ENCODE results near the gene RNF157.

RNF157 gene

DNA sequence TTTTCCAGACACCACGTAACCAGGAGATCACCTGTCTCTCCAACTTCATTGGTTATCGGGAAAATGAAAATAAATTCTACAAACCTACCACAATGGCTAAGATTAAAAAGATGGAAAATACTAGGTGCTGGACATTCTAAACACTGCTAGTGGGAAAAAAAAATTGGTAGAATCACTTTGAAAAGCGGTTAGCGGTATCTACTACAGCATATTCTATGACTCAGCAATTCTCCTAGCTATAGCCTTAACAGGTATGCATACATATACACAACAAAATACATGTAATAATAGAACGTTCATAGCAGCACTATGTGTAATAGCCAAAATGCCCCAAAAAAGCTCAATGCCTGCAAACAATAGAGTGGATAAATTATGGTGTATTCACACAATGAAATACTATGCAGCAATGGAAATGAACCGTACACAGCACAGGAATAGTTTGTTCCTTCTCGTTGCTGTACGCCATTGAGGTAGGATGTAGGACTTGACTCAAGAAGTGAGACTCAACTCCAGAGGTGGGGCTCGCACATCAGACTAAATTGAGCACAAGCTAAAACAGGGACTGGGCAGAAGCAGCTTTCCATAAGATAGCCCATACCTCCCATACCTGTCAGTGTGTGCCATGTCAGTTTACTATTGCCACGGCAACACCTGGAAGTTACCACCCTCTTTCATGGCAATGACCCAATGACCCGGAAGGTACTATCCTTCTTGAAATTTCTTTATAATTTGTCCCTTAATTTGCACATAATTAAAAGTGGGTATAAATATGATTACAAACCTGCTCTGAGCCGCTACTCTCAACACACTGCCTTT, 44.8 kb downstream of the RNF157 start:
- ChIA-PET CTCF (interaction anchor here (0.6 to 2.5 kb wide), 5 partner anchors 14 to 562 kb away, joined by 3 to 14 read pairs (median 4); partner anchors contain the start of gene SMIM5), POLR2A (no interaction called here)
- TF ChIP-seq ZNF146 (tag by site-specific recombination; IDR thresholded peaks at IDR 0.05), result 0 out of 2 replicates have a peak, but pooled peaks have one; percentile 36
- TF ChIP-seq, protein P1, sequence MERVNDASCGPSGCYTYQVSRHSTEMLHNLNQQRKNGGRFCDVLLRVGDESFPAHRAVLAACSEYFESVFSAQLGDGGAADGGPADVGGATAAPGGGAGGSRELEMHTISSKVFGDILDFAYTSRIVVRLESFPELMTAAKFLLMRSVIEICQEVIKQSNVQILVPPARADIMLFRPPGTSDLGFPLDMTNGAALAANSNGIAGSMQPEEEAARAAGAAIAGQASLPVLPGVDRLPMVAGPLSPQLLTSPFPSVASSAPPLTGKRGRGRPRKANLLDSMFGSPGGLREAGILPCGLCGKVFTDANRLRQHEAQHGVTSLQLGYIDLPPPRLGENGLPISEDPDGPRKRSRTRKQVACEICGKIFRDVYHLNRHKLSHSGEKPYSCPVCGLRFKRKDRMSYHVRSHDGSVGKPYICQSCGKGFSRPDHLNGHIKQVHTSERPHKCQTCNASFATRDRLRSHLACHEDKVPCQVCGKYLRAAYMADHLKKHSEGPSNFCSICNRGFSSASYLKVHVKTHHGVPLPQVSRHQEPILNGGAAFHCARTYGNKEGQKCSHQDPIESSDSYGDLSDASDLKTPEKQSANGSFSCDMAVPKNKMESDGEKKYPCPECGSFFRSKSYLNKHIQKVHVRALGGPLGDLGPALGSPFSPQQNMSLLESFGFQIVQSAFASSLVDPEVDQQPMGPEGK (tag by site-specific recombination; IDR thresholded peaks at IDR 0.05), result no peak
- Histone ChIP-seq H3K36me3 (ENCODE audit: control insufficient read depth in 2 of 2, insufficient read depth in 1 of 2, low read length in 2 of 2) (peaks cover 4 to 11% of the 10 kb centered on the region in 2 experiments; a peak in 1 of 3 replicates), H3K27ac (ENCODE audit: extremely low read depth, low read depth, low read length) (no peak overlapping the region), H3K4me3 (ENCODE audit: low read depth, low read length) (no peak overlapping the region), H3K9me3 (ENCODE audit: control insufficient read depth, insufficient read depth, low read depth, low read length) (no peaks in the 10 kb centered on the region), H3K4me1 (ENCODE audit: control insufficient read depth, insufficient read depth, low read length) (peaks cover 8% of the 10 kb centered on the region)

DNA sequence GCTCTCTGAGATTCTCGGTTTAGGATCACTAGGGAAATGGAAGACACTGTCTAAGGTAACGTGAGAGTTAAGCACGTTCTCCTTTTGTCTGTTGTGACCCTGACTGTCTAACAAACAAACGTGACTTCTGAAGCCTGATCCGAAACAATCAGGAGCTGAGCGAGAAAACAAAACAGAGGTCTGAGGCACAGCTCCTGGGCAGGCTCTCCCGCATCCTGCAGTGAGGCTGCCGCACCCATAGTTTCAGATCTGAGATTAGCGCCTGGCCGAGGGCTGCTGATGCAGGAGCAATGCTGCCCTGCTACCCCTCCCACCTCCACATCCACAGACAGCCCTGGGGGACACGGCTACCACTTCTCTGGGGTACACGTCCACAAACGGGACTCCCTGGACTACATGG, 46.7 kb downstream of the RNF157 start:
- POLR2A ChIA-PET, result interaction anchor here (0.6 kb wide), 1 partner anchor 65 kb away, joined by 3 read pairs; no protein-coding TSS in a partner anchor
- CTCF ChIA-PET, result interaction anchor here (0.6 to 3.9 kb wide), 6 partner anchors 8 to 19 kb away, joined by 3 to 30 read pairs (median 6); no protein-coding TSS in a partner anchor

DNA sequence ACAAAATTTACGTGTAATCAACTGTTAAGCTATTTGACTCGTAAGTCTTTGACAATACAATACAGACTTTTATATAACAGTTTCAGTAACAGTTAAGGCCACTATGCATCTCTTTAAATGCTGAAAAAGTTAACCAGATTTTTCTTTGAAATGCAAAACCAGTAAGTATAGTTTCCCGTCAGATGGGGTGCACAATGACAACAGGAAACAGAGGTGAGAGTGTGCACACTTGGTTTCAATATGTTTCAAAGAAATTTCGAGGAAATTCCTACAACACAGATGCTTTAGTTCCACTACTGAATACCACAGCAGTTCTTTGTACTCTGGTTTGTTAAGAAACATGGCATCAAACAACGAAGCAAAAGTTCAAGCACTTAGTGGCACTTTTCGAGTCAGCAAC, 48.4 kb downstream of the RNF157 start:
- Histone ChIP-seq H3K27ac (ENCODE audit: extremely low read depth, low read depth, low read length) (no peak overlapping the region), H3K36me3 (ENCODE audit: control insufficient read depth in 2 of 2, insufficient read depth in 1 of 2, low read length in 2 of 2) (peaks cover 0 to 2% of the 10 kb centered on the region in 2 experiments; a peak in 1 of 3 replicates), H3K4me1 (ENCODE audit: control insufficient read depth, insufficient read depth, low read length) (peaks cover 11% of the 10 kb centered on the region), H3K4me3 (ENCODE audit: low read depth, low read length) (no peak overlapping the region), H3K9me3 (ENCODE audit: control insufficient read depth, insufficient read depth, low read depth, low read length) (no peaks in the 10 kb centered on the region)
- POLR2A ChIA-PET, result interaction anchor here (1.0 kb wide), 1 partner anchor 49 kb away, joined by 3 read pairs; the partner anchor contains the start of gene RNF157
- CTCF ChIA-PET, result interaction anchor here (0.6 to 3.9 kb wide), 6 partner anchors 9 to 88 kb away, joined by 3 to 30 read pairs (median 5); no protein-coding TSS in a partner anchor
- TF ChIP-seq, protein P2, sequence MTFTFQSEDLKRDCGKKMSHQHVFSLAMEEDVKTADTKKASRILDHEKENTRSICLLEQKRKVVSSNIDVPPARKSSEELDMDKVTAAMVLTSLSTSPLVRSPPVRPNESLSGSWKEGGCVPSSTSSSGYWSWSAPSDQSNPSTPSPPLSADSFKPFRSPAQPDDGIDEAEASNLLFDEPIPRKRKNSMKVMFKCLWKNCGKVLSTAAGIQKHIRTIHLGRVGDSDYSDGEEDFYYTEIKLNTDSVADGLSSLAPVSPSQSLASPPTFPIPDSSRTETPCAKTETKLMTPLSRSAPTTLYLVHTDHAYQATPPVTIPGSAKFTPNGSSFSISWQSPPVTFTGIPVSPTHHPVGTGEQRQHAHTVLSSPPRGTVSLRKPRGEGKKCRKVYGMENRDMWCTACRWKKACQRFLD (tag by site-specific recombination; IDR thresholded peaks at IDR 0.05), result no peak
- TF ChIP-seq, protein P3, sequence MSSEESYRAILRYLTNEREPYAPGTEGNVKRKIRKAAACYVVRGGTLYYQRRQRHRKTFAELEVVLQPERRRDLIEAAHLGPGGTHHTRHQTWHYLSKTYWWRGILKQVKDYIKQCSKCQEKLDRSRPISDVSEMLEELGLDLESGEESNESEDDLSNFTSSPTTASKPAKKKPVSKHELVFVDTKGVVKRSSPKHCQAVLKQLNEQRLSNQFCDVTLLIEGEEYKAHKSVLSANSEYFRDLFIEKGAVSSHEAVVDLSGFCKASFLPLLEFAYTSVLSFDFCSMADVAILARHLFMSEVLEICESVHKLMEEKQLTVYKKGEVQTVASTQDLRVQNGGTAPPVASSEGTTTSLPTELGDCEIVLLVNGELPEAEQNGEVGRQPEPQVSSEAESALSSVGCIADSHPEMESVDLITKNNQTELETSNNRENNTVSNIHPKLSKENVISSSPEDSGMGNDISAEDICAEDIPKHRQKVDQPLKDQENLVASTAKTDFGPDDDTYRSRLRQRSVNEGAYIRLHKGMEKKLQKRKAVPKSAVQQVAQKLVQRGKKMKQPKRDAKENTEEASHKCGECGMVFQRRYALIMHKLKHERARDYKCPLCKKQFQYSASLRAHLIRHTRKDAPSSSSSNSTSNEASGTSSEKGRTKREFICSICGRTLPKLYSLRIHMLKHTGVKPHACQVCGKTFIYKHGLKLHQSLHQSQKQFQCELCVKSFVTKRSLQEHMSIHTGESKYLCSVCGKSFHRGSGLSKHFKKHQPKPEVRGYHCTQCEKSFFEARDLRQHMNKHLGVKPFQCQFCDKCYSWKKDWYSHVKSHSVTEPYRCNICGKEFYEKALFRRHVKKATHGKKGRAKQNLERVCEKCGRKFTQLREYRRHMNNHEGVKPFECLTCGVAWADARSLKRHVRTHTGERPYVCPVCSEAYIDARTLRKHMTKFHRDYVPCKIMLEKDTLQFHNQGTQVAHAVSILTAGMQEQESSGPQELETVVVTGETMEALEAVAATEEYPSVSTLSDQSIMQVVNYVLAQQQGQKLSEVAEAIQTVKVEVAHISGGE (tag by site-specific recombination; conservative IDR thresholded peaks at IDR 0.05; ENCODE audit: low read depth), result no peak
- no peak for TF ChIP-seq ZNF701 (tag by site-specific recombination; IDR thresholded peaks at IDR 0.05)
- TF ChIP-seq, protein P4, sequence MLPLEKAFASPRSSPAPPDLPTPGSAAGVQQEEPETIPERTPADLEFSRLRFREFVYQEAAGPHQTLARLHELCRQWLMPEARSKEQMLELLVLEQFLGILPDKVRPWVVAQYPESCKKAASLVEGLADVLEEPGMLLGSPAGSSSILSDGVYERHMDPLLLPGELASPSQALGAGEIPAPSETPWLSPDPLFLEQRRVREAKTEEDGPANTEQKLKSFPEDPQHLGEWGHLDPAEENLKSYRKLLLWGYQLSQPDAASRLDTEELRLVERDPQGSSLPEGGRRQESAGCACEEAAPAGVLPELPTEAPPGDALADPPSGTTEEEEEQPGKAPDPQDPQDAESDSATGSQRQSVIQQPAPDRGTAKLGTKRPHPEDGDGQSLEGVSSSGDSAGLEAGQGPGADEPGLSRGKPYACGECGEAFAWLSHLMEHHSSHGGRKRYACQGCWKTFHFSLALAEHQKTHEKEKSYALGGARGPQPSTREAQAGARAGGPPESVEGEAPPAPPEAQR (tag by site-specific recombination; IDR thresholded peaks at IDR 0.05), result no peak
- no peak for TF ChIP-seq ZNF175 (tag by site-specific recombination; IDR thresholded peaks at IDR 0.05)
- TF ChIP-seq ZNF521 (tag by site-specific recombination; IDR thresholded peaks at IDR 0.05), result no peak
- TF ChIP-seq ZFP69B (tag by site-specific recombination; IDR thresholded peaks at IDR 0.05), result no peak
- no peak for TF ChIP-seq ZNF174 (tag by site-specific recombination; IDR thresholded peaks at IDR 0.05)
- no peak for TF ChIP-seq ZBTB48 (tag by site-specific recombination; IDR thresholded peaks at IDR 0.05)

More for the DNA sequence above, 46.7 kb downstream of the RNF157 start:
- H3K27ac ChIP-seq (ENCODE audit: extremely low read depth, low read depth, low read length), result no peak overlapping the region
- no peaks in the 10 kb centered on the region for H3K9me3 ChIP-seq (ENCODE audit: control insufficient read depth, insufficient read depth, low read depth, low read length)
- H3K36me3 ChIP-seq (ENCODE audit: control insufficient read depth in 2 of 2, insufficient read depth in 1 of 2, low read length in 2 of 2), result peaks cover 0 to 5% of the 10 kb centered on the region in 2 experiments; a peak in 1 of 3 replicates
- no peak for TF ChIP-seq KLF8 (tag by site-specific recombination; IDR thresholded peaks at IDR 0.05)
- TF ChIP-seq OSR2 (tag by site-specific recombination; IDR thresholded peaks at IDR 0.05), result peak; percentile 30; the same call in 1 of the 2 replicates
- TF ChIP-seq, protein P5, sequence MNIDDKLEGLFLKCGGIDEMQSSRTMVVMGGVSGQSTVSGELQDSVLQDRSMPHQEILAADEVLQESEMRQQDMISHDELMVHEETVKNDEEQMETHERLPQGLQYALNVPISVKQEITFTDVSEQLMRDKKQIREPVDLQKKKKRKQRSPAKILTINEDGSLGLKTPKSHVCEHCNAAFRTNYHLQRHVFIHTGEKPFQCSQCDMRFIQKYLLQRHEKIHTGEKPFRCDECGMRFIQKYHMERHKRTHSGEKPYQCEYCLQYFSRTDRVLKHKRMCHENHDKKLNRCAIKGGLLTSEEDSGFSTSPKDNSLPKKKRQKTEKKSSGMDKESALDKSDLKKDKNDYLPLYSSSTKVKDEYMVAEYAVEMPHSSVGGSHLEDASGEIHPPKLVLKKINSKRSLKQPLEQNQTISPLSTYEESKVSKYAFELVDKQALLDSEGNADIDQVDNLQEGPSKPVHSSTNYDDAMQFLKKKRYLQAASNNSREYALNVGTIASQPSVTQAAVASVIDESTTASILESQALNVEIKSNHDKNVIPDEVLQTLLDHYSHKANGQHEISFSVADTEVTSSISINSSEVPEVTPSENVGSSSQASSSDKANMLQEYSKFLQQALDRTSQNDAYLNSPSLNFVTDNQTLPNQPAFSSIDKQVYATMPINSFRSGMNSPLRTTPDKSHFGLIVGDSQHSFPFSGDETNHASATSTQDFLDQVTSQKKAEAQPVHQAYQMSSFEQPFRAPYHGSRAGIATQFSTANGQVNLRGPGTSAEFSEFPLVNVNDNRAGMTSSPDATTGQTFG (tag by site-specific recombination; IDR thresholded peaks at IDR 0.05; ENCODE audit: borderline replicate concordance), result no peak
- TF ChIP-seq ZNF600 (tag by site-specific recombination; IDR thresholded peaks at IDR 0.05), result peak; percentile 46; the same call in 1 of the 2 replicates
- no peak for TF ChIP-seq ZFP3 (tag by site-specific recombination; IDR thresholded peaks at IDR 0.05; ENCODE audit: low read depth)
- TF ChIP-seq ZNF311 (tag by site-specific recombination; IDR thresholded peaks at IDR 0.05; ENCODE audit: borderline replicate concordance), result no peak
- peak; percentile 57 for TF ChIP-seq ZBTB17 (tag by site-specific recombination; IDR thresholded peaks at IDR 0.05)
- TF ChIP-seq, protein P6, sequence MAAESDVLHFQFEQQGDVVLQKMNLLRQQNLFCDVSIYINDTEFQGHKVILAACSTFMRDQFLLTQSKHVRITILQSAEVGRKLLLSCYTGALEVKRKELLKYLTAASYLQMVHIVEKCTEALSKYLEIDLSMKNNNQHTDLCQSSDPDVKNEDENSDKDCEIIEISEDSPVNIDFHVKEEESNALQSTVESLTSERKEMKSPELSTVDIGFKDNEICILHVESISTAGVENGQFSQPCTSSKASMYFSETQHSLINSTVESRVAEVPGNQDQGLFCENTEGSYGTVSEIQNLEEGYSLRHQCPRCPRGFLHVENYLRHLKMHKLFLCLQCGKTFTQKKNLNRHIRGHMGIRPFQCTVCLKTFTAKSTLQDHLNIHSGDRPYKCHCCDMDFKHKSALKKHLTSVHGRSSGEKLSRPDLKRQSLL (tag by site-specific recombination; IDR thresholded peaks at IDR 0.05), result no peak
- no peak overlapping the region for H3K4me3 ChIP-seq (ENCODE audit: low read depth, low read length)
- peaks cover 9% of the 10 kb centered on the region for H3K4me1 ChIP-seq (ENCODE audit: control insufficient read depth, insufficient read depth, low read length)

Data from HEK293 (cell line).